ENCODE measurements around the gene HIVEP3.

The HIVEP3 gene

DNA sequence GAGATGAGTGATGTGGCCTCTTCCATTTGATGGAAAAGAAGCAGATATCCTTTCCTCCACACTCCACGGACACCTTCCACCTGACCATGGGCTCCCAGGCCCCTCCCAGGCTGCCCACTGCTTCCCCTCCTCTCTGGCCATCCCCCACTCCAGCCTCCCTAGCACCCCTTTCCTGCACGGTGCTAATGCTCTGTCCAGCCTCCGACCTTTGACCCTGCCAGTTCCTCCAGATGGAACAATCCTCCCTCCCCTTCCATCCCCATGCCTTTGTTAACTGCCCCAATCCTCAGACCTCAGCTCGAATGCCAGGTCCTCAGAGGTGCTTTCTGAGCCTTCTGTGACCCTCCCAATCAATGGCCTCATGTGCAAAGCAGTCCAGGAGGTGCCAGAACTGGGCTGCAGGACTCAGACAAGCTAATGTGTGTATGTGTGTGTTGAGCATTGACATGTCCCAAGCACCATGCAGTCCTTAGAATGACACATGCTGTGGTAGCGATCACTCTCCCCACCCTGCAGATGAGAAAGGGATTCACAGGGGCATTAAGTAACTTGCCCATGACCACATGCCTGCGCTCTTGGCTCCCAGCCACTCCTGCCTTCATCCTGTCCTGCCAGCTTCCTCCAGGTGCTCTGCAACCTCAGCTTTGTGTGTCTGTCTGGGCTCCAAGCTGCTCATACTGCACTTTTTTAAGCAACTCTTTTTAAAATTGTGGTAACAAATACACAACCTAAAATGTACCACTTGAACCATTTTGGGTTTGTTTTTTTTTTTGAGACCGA is 370.8 kb downstream of the HIVEP3 start:
- DNase-seq (ENCODE audit: low read depth), result no peak

GRCh38 chr1:41547336-41547735 is 371.4 kb downstream of the HIVEP3 start:
- no peak for DNase-seq (ENCODE audit: low read depth)

DNA sequence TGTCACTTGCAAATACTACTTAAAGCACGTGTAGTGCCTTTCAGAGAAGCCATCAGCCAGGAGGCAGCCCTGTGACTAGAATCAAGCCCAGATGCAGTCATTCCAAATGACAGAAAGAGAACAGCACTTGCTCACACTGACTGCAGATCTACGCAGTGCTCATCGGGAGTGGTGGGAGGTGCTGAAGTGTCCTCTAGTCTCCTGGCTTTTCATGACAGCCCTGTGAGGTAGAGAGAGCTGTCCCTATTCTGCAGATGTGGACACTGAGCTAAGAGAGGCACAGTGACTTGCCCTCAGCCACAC is 371.9 kb downstream of the HIVEP3 start:
- DNase-seq (ENCODE audit: low read depth), result no peak

DNA sequence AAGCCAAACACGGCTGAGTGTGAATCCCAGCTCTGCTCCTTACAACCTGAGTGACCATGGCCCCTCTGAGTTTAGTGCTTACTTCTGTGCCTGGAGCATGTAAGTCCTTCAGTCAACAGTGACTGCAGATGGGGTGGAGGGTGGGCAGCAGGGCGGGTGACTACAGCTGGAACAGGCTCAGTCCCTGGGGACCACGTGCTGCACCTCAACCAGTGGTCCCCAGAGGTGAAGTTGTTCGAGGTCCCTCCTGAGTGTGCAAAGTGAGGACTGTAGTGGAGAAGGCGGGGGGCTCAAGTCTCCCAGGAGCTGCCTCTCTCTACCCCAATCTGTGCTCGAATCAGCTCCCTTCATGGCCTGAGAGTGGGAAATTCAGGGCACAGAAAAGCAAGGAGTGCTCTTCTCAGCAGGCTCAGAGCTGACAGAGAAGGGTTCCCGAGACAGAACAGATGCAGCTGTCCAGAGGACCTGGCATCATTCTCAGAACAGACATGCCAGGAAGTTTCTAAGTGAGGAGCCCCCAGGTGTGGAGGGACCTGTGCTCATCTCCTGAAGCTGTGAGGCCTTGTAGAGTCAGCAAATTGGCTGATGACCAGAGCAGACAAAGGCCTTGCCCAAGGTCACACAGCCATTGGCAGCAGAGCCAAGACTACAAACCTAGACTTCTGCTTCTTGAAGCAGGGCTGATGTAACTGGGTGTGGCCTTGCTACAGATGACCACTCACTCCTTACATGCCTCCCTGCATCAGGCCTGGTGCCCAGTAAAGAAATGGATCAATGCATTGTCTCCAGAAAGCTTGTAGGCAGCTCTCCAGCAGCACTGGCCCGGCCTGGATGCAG is 372.5 kb downstream of the HIVEP3 start:
- DNase-seq (ENCODE audit: low read depth), result no peak

- no peak for DNase-seq (ENCODE audit: low read depth)
Measured at GRCh38 chr1:41542196-41542930, 376.4 kb downstream of the HIVEP3 start.

- DNase-seq (ENCODE audit: low read depth), result no peak
Measured at GRCh38 chr1:41541592-41541952, 377.1 kb downstream of the HIVEP3 start.

- no peak for DNase-seq (ENCODE audit: low read depth)
Measured at GRCh38 chr1:41540886-41541591, 377.7 kb downstream of the HIVEP3 start.

- no peak for DNase-seq (ENCODE audit: low read depth)
Measured at GRCh38 chr1:41539999-41540398, 378.7 kb downstream of the HIVEP3 start.

DNA sequence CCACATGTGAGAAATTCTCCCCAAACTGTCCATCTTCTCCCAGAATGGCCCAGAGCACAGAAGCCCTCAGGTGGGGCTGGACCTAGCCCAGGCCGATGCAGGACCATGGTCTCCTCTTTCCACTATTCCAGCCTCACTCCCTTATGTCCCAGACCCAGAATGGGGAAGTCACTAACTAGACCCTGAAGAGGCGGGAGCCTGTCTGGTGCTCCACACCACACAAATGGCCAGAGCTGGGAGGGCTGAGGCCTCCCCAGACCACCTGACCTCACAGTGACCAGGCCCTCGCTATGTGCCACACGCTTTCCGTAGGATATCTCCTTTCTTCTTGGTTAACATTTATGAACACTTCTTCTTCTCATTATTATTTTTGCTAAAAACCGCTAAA is 379.3 kb downstream of the HIVEP3 start:
- DNase-seq (ENCODE audit: low read depth), result no peak

DNA sequence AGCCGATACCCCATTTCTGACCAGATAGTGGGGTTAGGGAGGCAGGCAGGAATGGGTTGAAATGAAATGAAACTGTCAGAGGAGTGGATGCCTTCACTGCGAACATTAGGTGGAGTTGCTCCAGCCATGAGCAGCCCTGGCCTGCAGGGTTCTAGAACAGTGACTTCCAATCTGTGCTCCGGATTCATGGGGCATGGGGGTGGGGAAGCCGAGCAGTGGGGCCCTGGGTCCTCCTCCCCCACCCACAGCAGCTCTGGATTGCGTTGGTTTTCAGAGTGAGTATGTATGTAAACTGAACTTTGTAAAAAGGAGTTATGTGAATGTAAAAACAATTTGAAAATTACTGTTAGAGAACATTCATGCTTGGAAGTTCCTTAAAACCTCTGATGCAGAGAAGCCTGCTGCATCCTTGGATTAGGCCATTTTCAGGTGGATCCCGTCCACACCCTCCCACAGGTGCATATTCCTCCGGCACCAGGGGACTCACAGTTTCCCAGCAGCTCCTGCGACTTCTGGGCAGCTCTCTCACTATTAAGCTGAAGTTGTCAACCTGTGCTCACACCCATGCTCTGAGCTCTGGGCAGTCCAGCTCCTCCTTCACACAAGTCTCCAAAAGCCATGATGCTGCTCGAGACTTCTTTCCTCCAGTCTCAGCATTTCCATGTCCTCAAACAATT is 379.8 kb downstream of the HIVEP3 start:
- DNase-seq (ENCODE audit: low read depth), result no peak

DNA sequence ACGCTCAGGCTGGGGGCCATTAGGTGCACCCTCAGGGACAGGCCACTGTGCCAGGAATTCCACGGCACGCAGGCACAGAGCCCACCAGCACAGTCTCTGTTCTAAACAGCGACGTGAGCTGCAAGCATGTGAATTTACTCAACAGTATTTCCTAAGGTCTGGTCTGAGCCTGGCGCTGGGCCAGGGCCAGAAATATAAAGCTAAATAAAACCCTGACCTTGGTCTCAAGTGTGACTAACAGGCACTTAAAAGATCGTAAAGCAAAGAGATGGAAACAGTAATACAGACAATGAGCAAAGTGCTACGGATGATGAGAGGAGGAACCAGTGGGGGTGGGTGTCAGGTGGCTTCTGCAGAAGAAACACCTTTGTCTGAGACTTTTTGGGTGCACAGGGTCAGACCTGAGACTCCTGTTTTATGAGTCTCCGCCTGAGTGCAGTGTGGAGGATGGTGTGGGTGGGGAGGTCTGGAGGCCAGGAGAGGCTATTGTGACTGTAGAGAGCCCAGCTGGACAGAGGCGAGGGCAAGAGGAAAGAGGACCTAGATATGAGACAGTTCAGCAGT is 380.9 kb downstream of the HIVEP3 start:
- DNase-seq (ENCODE audit: low read depth), result no peak

- no peak for DNase-seq (ENCODE audit: low read depth)
Measured at GRCh38 chr1:41537251-41537650, 381.5 kb downstream of the HIVEP3 start.

DNA sequence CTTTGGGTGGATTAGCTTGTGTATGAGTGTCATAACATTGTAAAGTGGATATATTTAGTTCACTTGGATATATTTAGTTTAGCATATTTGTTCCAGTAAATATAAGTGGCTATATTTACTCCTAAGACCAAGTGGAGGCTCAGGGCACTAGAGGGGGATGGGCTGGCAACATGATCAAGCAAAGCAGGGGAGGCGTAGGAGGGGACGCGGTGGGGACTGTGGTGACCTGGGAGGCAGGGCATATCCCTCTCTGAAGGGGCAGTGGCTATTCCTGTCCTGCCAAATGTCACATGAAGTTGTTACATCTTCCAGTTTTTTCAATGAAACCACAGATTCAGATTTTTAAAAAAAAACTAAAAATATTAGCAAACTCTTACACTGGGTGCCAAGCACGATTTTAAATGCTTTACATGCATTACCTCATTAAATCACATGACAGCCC is 382.3 kb downstream of the HIVEP3 start:
- DNase-seq (ENCODE audit: low read depth), result no peak

DNA sequence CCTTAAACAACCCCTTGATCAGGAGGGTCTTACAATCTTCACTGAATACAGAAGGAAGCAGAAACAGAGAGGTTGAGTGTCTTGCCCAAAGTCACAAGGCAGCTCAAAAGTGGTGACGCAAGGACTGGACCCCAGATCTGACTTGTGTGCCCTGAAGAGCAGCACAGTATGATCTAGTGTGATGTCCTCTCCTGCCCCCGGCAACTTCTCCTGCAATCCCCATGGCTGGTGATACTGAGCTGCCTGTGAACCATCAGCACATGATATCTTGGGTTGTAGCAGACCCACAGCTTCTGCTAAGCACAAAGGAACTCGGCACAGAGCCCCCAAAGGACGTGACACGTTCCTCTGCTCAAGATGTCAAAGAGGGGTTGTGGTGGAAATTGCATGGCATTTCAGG is 383.0 kb downstream of the HIVEP3 start:
- no peak for DNase-seq (ENCODE audit: low read depth)

GRCh38 chr1:41535276-41535675 is 383.4 kb downstream of the HIVEP3 start:
- no peak for DNase-seq (ENCODE audit: low read depth)

GRCh38 chr1:41534181-41535076 is 384.3 kb downstream of the HIVEP3 start:
- DNase-seq (ENCODE audit: low read depth), result no peak

- no peak for DNase-seq (ENCODE audit: low read depth)
Measured at GRCh38 chr1:41533731-41534080, 385.0 kb downstream of the HIVEP3 start.

- no peak for DNase-seq (ENCODE audit: low read depth)
Measured at GRCh38 chr1:41533016-41533730, 385.5 kb downstream of the HIVEP3 start.

- no peak for DNase-seq (ENCODE audit: low read depth)
Measured at GRCh38 chr1:41532206-41532975, 386.3 kb downstream of the HIVEP3 start.

All from activated T-helper 9 cell treated with anti-CD3 and anti-CD28 coated beads, Interleukin-2, amount 50 U/mL, for 16 hours (primary cell).